K562 (cell line): ENCODE measurements around the gene OOSP2. TPM values are rescaled to one million over a fixed set of nuclear protein-coding genes. Genes with fewer than 3 reads are reported as not detected.

Experiments used
- ATAC-seq: fragments of 200-7000 bp; cut with Tn5 transposase; 3 replicates; pipeline ENCODE4 v1.9.1; 2020; ENCODE audit warnings: moderate library complexity
- BruUV-seq: library from RNA; stranded (reverse); fragments of 400-500 nt; replicated peaks from 2 replicates; lab custom pipeline; 2021; lab: Mats Ljungman, UMichigan
- CTCF ChIA-PET: fragments of 300-600 bp; formaldehyde crosslinking; extraction: SDS; loops from one replicate; lab custom pipeline; 2021; ENCODE audit warnings: low intra/inter-chr PET ratio; lab: Yijun Ruan, JAX
- POLR2A ChIA-PET: fragments of 300-600, 350-650 bp; sonication (Branson Sonifier 250); formaldehyde crosslinking; extraction: SDS; loops from one replicate; lab custom pipeline; 2021; ENCODE audit warnings: antibody characterized with exemption, inconsistent platforms; lab: Yijun Ruan, JAX
- DNase-seq, 4 experiments: peaks; one replicate each; pipeline versions ENCODE4 v3.0.0 to v3.0.0-alpha.2; 2011 to 2018; ENCODE audit warnings: low spot score in 3 of 4, mixed read lengths in 3 of 4; ENCODE audit errors: extremely low read depth in 1 of 4
- FAIRE-seq: peaks from 2 replicates; lab custom pipeline; 2011; peaks lifted over from hg19 to GRCh38; lab: Jason Lieb, UNC
- H2AFZ ChIP-seq: 2 replicates; pipeline ENCODE4 v1.6.0; 2011; ENCODE audit warnings: low read depth, low read length, control low read depth, inconsistent platforms
- H3K27ac ChIP-seq: fragments of 200-600 bp; 3 replicates; pipeline ENCODE4 v1.8.0; 2011; ENCODE audit warnings: low read depth, mild to moderate bottlenecking, control low read depth, inconsistent platforms, low read length, moderate library complexity, mixed read lengths; ENCODE audit errors: extremely low read depth
- H3K27me3 ChIP-seq, 2 experiments: fragments of 300-600 bp in 1 of 2; 2 replicates in 1 of 2; 3 replicates in 1 of 2; pipeline versions ENCODE4 v1.6.0 to v1.8.0; 2011; ENCODE audit warnings: inconsistent platforms in 2 of 2, low read length in 2 of 2, mild to moderate bottlenecking in 1 of 2, mixed read lengths in 1 of 2, moderate library complexity in 1 of 2; ENCODE audit not compliant: control insufficient read depth in 2 of 2, insufficient read depth in 2 of 2
- H3K36me3 ChIP-seq: fragments of 300-600 bp; 3 replicates; pipeline ENCODE4 v1.8.0; 2011; ENCODE audit warnings: mild to moderate bottlenecking, low read length, inconsistent platforms; ENCODE audit not compliant: control insufficient read depth, insufficient read depth
- H3K4me1 ChIP-seq, 2 experiments: fragments of 200-600 bp in 1 of 2; replicated peaks in 1 of 2; 2 replicates in 1 of 2; 3 replicates in 1 of 2; pipeline versions ENCODE4 v1.5.1 to v1.8.0; 2011; ENCODE audit warnings: inconsistent platforms in 2 of 2, low read length in 2 of 2, mild to moderate bottlenecking in 1 of 2, mixed read lengths in 1 of 2, moderate library complexity in 1 of 2; ENCODE audit not compliant: control insufficient read depth in 2 of 2, insufficient read depth in 2 of 2
- H3K4me2 ChIP-seq: 2 replicates; pipeline ENCODE4 v1.6.1; 2011; ENCODE audit warnings: low read length, control low read depth, inconsistent platforms, mixed read lengths; ENCODE audit not compliant: insufficient read depth
- H3K4me3 ChIP-seq: fragments of 200-600 bp; sonication (generic), shearing (Covaris generic); 2 replicates; pipeline ENCODE4 v1.5.1; 2016; ENCODE audit warnings: control low read depth, inconsistent platforms
- H3K79me2 ChIP-seq: fragments of 200-600 bp; 3 replicates; pipeline ENCODE4 v1.8.0; 2011; ENCODE audit warnings: low read length, inconsistent platforms; ENCODE audit not compliant: control insufficient read depth, insufficient read depth
- H3K9ac ChIP-seq, 2 experiments: 2 replicates each; pipeline versions ENCODE4 v1.6.0 to v1.6.1; 2011; ENCODE audit warnings: low read depth in 2 of 2, low read length in 2 of 2, control low read depth in 1 of 2, inconsistent platforms in 1 of 2, mild to moderate bottlenecking in 1 of 2, mixed read lengths in 1 of 2; ENCODE audit not compliant: insufficient read depth in 1 of 2
- H3K9me1 ChIP-seq: one replicate; pipeline ENCODE4 v1.6.0; 2011; ENCODE audit warnings: inconsistent platforms, mild to moderate bottlenecking, low read length, moderate library complexity; ENCODE audit not compliant: control insufficient read depth, insufficient read depth
- H3K9me3 ChIP-seq: replicated peaks from 2 replicates; pipeline ENCODE4 v1.5.1; 2011; ENCODE audit warnings: low read depth, low read length, inconsistent platforms; ENCODE audit not compliant: control insufficient read depth, insufficient read depth
- H4K20me1 ChIP-seq: replicated peaks from 2 replicates; pipeline ENCODE4 v1.6.1; 2011; ENCODE audit warnings: low read length, inconsistent platforms, mixed read lengths; ENCODE audit not compliant: control insufficient read depth, insufficient read depth
- ARID3A ChIP-seq: IDR thresholded peaks from 2 replicates; pipeline ENCODE4 v1.6.1; 2012; ENCODE audit warnings: low read depth, low read length, improper control_type of control experiment, borderline replicate concordance
- BHLHE40 ChIP-seq: IDR thresholded peaks from 2 replicates; pipeline ENCODE4 v1.6.1; 2011; ENCODE audit warnings: low read length, improper control_type of control experiment
- BMI1 ChIP-seq: fragments of 150-350 bp; IDR thresholded peaks from 2 replicates; pipeline ENCODE4 v1.6.1; 2014; ENCODE audit warnings: low read length
- CGGBP1 ChIP-seq: fragments of 250-450 bp; sonication (Bioruptor Pico); IDR thresholded peaks from 2 replicates; pipeline ENCODE4 v1.9.0; 2021; ENCODE audit warnings: mild to moderate bottlenecking
- FOXP1 ChIP-seq: sonication (generic); formaldehyde crosslinking; IDR thresholded peaks from 2 replicates; pipeline ENCODE4 v1.8.0; 2022; ENCODE audit warnings: mild to moderate bottlenecking, missing genetic modification reagents
- HINFP ChIP-seq: fragments of 450-650 bp; conservative IDR thresholded peaks from 2 replicates; pipeline ENCODE4 v1.6.1; 2016; ENCODE audit warnings: missing genetic modification characterization, low read depth, mild to moderate bottlenecking, control low read depth, missing compliant biosample characterization
- HNRNPK ChIP-seq: fragments of 200-400 bp; formaldehyde crosslinking; IDR thresholded peaks from one replicate; pipeline ENCODE4 v1.6.1; 2018; ENCODE audit warnings: mild to moderate bottlenecking, low read depth, low read length; ENCODE audit not compliant: poor library complexity, severe bottlenecking
- MBD2 ChIP-seq: sonication (generic); IDR thresholded peaks from 2 replicates; pipeline ENCODE4 v1.6.1; 2016; ENCODE audit warnings: low read depth, borderline replicate concordance
- POLR2B ChIP-seq: fragments of 450-650 bp; IDR thresholded peaks from 2 replicates; pipeline ENCODE4 v1.6.1; 2018; ENCODE audit warnings: low read depth; ENCODE audit not compliant: partially characterized antibody
- USF2 ChIP-seq: sonication (generic); formaldehyde crosslinking; IDR thresholded peaks from 2 replicates; pipeline ENCODE4 v1.5.0; 2020; ENCODE audit warnings: missing genetic modification reagents
- ZBTB26 ChIP-seq: fragments of 450-650 bp; formaldehyde crosslinking; IDR thresholded peaks from 2 replicates; pipeline ENCODE4 v1.4.0; 2022; ENCODE audit warnings: missing genetic modification characterization
- ZNF124 ChIP-seq: sonication (generic); formaldehyde crosslinking; IDR thresholded peaks from 2 replicates; pipeline ENCODE4 v1.8.1; 2022; ENCODE audit warnings: missing genetic modification reagents
- ZNF146 ChIP-seq: IDR thresholded peaks from one replicate; pipeline ENCODE4 v1.6.1; 2018; ENCODE audit warnings: missing compliant biosample characterization; ENCODE audit not compliant: unreplicated experiment
- ZNF280A ChIP-seq: fragments of 450-650 bp; IDR thresholded peaks from 2 replicates; pipeline ENCODE4 v1.6.1; 2018; ENCODE audit warnings: mild to moderate bottlenecking, low read depth; ENCODE audit not compliant: partially characterized antibody
- ZNF586 ChIP-seq: fragments of 450-650 bp; formaldehyde crosslinking; conservative IDR thresholded peaks from 2 replicates; pipeline ENCODE4 v1.4.0; 2020; ENCODE audit warnings: mild to moderate bottlenecking, moderate library complexity
- WGBS: fragments of 100-300 bp; shearing (Covaris generic); methylation state at CpG from one replicate; pipeline ENCODE4 v1.1.6; 2016; ENCODE audit warnings: low coverage, mixed read lengths; ENCODE audit not compliant: insufficient coverage; ENCODE audit errors: missing lambda C conversion rate; 5-methylcytosine and 5-hydroxymethylcytosine counted together
- in situ Hi-C: fragments of 300-500 bp; cut with MboI; formaldehyde crosslinking; loops from 4 replicates; pipeline ENCODE4 v1.15.0; 2018; ENCODE audit warnings: inconsistent platforms, mixed read lengths
- intact Hi-C: fragments of 100-400 bp; cut with micrococcal nuclease; formaldehyde crosslinking; loops from 2 replicates; pipeline ENCODE4 v1.14.2; 2022
- polyA plus RNA-seq, 8 experiments: library from polyadenylated mRNA; depleted of rRNA in 4 of 8; stranded (reverse) in 5 of 8; unstranded in 3 of 8; fragments of >200 nt; fragmentation: Nextera tagmentation in 2 of 8; fragmentation: Illumina TruSeq in 1 of 8; extraction: Ambion mirVana in 2 of 8; extraction: Trizol in 1 of 8; gene quantifications; 2 replicates each; pipeline versions ENCODE4 v1.2.1 to v1.2.3, GENCODE V29; 2011 to 2014; ENCODE audit warnings: inconsistent platforms in 1 of 8, missing spikeins in 1 of 8
- total RNA-seq, 7 experiments: library from RNA; depleted of rRNA in 6 of 7; stranded (reverse); fragments of >200 nt in 6 of 7; fragmentation: Illumina TruSeq in 2 of 7; extraction: Trizol in 2 of 7; gene quantifications; 2 replicates each; pipeline versions ENCODE4 v1.2.1 to v1.2.3, GENCODE V29; 2011 to 2021; ENCODE audit warnings: low replicate concordance in 1 of 7

OOSP2 gene
- total and polyA plus RNA-seq, 9 of the 15 experiments (the other 6 are each of a cell fraction or from before 2014, with no cell fraction given) = 0.14 to 1.5 (median 0.32) TPM; not detected in 4

GRCh38 chr11:60065801-60066200 is 25.6 kb downstream of the OOSP2 start:
- Histone ChIP-seq H3K4me1 (peaks cover 0 to 22% of the 10 kb centered on the region in 2 experiments; a peak in 3 of 5 replicates), H3K9ac (no peak overlapping the region), H3K27me3 (no peaks in the 10 kb centered on the region), H4K20me1 (no peaks in the 10 kb centered on the region), H3K4me3 (no peak overlapping the region), H3K36me3 (peaks cover 7% of the 10 kb centered on the region; the same call in 1 of the 3 replicates), H3K4me2 (no peak overlapping the region), H3K9me1 (no peaks in the 10 kb centered on the region), H2AFZ (0 out of 2 replicates have a peak overlapping the region, but pooled peaks have one; percentile 34), H3K9me3 (peaks cover 3% of the 10 kb centered on the region; the same call in 1 of the 2 replicates), H3K27ac (no peak overlapping the region), H3K79me2 (peaks cover 7% of the 10 kb centered on the region; the same call in 2 of the 3 replicates)
- ChIA-PET CTCF (no interaction called here), POLR2A (interaction anchor here (1.3 kb wide), 1 partner anchor 8 kb away, joined by 3 read pairs; no protein-coding TSS in a partner anchor)
- TF ChIP-seq POLR2B = no peak
- no peak for TF ChIP-seq FOXP1
- no peak for TF ChIP-seq BMI1
- no peak for TF ChIP-seq ZNF124 (CRISPR knock-in tag)
- no peak for TF ChIP-seq ARID3A
- no peak for TF ChIP-seq ZNF280A
- TF ChIP-seq MBD2 = no peak
- TF ChIP-seq HINFP (tag) = no peak
- no peak for TF ChIP-seq ZBTB26 (CRISPR knock-in tag)
- TF ChIP-seq ZNF146 (CRISPR knock-in tag) = no peak
- TF ChIP-seq HNRNPK = no peak
- no peak for TF ChIP-seq USF2
- no peak for TF ChIP-seq CGGBP1 (CRISPR knock-in tag)
- no peak for TF ChIP-seq BHLHE40
- no peak for TF ChIP-seq ZNF586
- WGBS = 75% methylated on average over 1 of the region's 1 CpG
- no TSS peak for BruUV-seq
- DNase-seq = no peak
- no peak for FAIRE-seq
- in situ Hi-C loops (no loop called here), intact Hi-C loops (loop anchor here (10.0 kb wide), 1 partner anchor 129 kb away; no protein-coding TSS in a partner anchor)
- no peak for ATAC-seq
